Stimulated activated CD4-positive, alpha-beta T cell treated with anti-CD3 and anti-CD28 coated beads, Interleukin-2, amount 100 ng/mL, for 24 hours (primary cell): ENCODE results near the gene ANKRD10.

Source experiments
- DNase-seq, 2 donors: peaks; one replicate each; pipeline ENCODE4 v3.0.0-alpha.2; 2020

ANKRD10 gene

GRCh38 chr13:110944968-110945927 lies 30.4 kb upstream of the ANKRD10 start:
- DNase-seq, result no peak

- peak; percentile 24 to 42 for DNase-seq
These were observed 29.5 kb upstream of the ANKRD10 start for GRCh38 chr13:110944121-110944967.

- peak; percentile 41 to 42 for DNase-seq
These were observed 27.5 kb upstream of the ANKRD10 start for GRCh38 chr13:110942248-110942981.

GRCh38 chr13:110938662-110939421 lies 24.0 kb upstream of the ANKRD10 start:
- no peak for DNase-seq

- DNase-seq, result no peak
These were observed 22.8 kb upstream of the ANKRD10 start for GRCh38 chr13:110937511-110938285.

- DNase-seq, result no peak
These were observed 21.6 kb upstream of the ANKRD10 start for GRCh38 chr13:110936519-110936918.

GRCh38 chr13:110932588-110932987 lies 17.7 kb upstream of the ANKRD10 start:
- no peak for DNase-seq

GRCh38 chr13:110929104-110929777 lies 14.4 kb upstream of the ANKRD10 start:
- DNase-seq, result no peak

GRCh38 chr13:110925023-110925612 lies 10.2 kb upstream of the ANKRD10 start:
- no peak for DNase-seq

GRCh38 chr13:110924639-110924934 lies 9.7 kb upstream of the ANKRD10 start:
- no peak for DNase-seq

GRCh38 chr13:110923777-110924638 lies 9.1 kb upstream of the ANKRD10 start:
- DNase-seq, result no peak

GRCh38 chr13:110923086-110923485 lies 8.2 kb upstream of the ANKRD10 start:
- no peak for DNase-seq

- DNase-seq, result no peak
These were observed 7.6 kb upstream of the ANKRD10 start for GRCh38 chr13:110922506-110922905.

- DNase-seq, result no peak
These were observed 6.8 kb upstream of the ANKRD10 start for GRCh38 chr13:110921695-110922094.

GRCh38 chr13:110921209-110921608 lies 6.3 kb upstream of the ANKRD10 start:
- no peak for DNase-seq

GRCh38 chr13:110920038-110920437 lies 5.2 kb upstream of the ANKRD10 start:
- no peak for DNase-seq

GRCh38 chr13:110916301-110917142 lies 1.7 kb upstream of the ANKRD10 start:
- DNase-seq, result no peak

GRCh38 chr13:110915874-110916206 lies 971 bp upstream of the ANKRD10 start:
- no peak for DNase-seq
